SU-DHL-6 (cell line): ENCODE results near the gene ZNF780B.

Experiments
- H2AFZ ChIP-seq: fragments of 200-600 bp; sonication (generic); 2 replicates; pipeline ENCODE4 v1.6.1; 2014; ENCODE audit warnings: low read depth, mild to moderate bottlenecking, moderate library complexity, mixed read lengths, antibody characterized with exemption, low read length; ENCODE audit not compliant: severe bottlenecking
- H3F3A ChIP-seq: fragments of 200-600 bp; shearing (Covaris generic); 2 replicates; pipeline ENCODE4 v1.6.0; 2016; ENCODE audit warnings: antibody characterized with exemption, mild to moderate bottlenecking; ENCODE audit not compliant: insufficient read depth
- H3K27ac ChIP-seq: fragments of 200-600 bp; sonication (generic); 2 replicates; pipeline ENCODE4 v1.5.1; 2016; ENCODE audit warnings: low read depth, mild to moderate bottlenecking, low read length, moderate library complexity, mixed read lengths
- H3K27me3 ChIP-seq: fragments of 200-600 bp; sonication (generic), shearing (Covaris generic); 2 replicates; pipeline ENCODE4 v1.6.0; 2014; ENCODE audit warnings: mild to moderate bottlenecking, low read length
- H3K36me3 ChIP-seq: fragments of 200-600 bp; sonication (generic); 2 replicates; pipeline ENCODE4 v1.6.1; 2014; ENCODE audit warnings: mild to moderate bottlenecking, low read length, mixed read lengths
- H3K4me2 ChIP-seq: fragments of 300-600, 200-600 bp; shearing (Covaris generic), sonication (generic); 2 replicates; pipeline ENCODE4 v1.6.0; 2014; ENCODE audit warnings: low read length, low read depth, mild to moderate bottlenecking; ENCODE audit not compliant: poor library complexity, severe bottlenecking
- H3K4me3 ChIP-seq: fragments of 200-600 bp; sonication (generic); 2 replicates; pipeline ENCODE4 v1.5.1; 2014; ENCODE audit warnings: antibody characterized with exemption, low read length, mild to moderate bottlenecking, mixed read lengths; ENCODE audit not compliant: insufficient read depth, poor library complexity, severe bottlenecking
- H3K79me2 ChIP-seq: fragments of 200-600 bp; sonication (generic); 2 replicates; pipeline ENCODE4 v1.6.1; 2014; ENCODE audit warnings: mild to moderate bottlenecking, low read length, moderate library complexity; ENCODE audit not compliant: insufficient read depth
- H3K9ac ChIP-seq: fragments of 200-600 bp; sonication (generic); 2 replicates; pipeline ENCODE4 v1.7.0; 2014; ENCODE audit warnings: mild to moderate bottlenecking, low read length
- H3K9me2 ChIP-seq: fragments of 200-600 bp; sonication (generic); replicated peaks from 2 replicates; pipeline ENCODE4 v1.6.1; 2014; ENCODE audit warnings: low read length; ENCODE audit not compliant: insufficient read depth
- H3K9me3 ChIP-seq: fragments of 200-600 bp; sonication (generic); 2 replicates; pipeline ENCODE4 v1.6.1; 2014; ENCODE audit warnings: low read length, mixed read lengths; ENCODE audit not compliant: insufficient read depth
- H4K20me1 ChIP-seq: fragments of 200-600 bp; sonication (generic); 2 replicates; pipeline ENCODE4 v1.6.1; 2014; ENCODE audit warnings: low read depth, mild to moderate bottlenecking, antibody characterized with exemption, low read length, moderate library complexity, mixed read lengths
- CTCF ChIP-seq: fragments of 200-600 bp; sonication (generic); IDR thresholded peaks from one replicate; pipeline ENCODE4 v1.5.1; 2017; ENCODE audit warnings: antibody characterized with exemption, mild to moderate bottlenecking, low read length, moderate library complexity; ENCODE audit not compliant: insufficient read depth, poor library complexity, severe bottlenecking
- EZH2phosphoT487 ChIP-seq: fragments of 200-600 bp; sonication (generic), shearing (Covaris generic); conservative IDR thresholded peaks from 2 replicates; pipeline ENCODE4 v1.6.1; 2018; ENCODE audit warnings: mild to moderate bottlenecking, antibody characterized with exemption, low read length, moderate library complexity, mixed read lengths

The ZNF780B gene

DNA sequence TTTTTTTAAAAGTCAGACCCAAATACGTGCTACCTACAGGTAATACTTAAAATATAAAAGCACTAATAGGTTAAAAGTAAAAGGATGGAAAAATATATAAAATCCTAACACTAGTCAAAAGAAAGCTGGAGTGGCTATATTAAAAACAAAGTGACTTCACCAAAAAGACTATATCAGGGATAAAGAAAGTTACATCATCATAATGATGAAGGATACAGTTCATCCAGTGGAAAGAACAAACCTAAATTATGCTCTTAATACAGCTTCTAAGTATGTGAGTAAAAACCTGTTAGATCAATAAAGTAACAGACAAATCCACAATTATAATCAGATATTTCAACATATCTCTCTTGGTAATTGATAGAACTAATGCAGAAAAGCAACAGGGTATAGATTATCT is 1.1 kb upstream of the ZNF780B start:
- Histone ChIP-seq H4K20me1 (no peaks in the 10 kb centered on the region), H3K27me3 (no peaks in the 10 kb centered on the region), H3K9me2 (no peaks in the 10 kb centered on the region), H3K4me3 (peak overlapping the region; percentile 89), H3K4me2 (peak overlapping the region; percentile 73), H3K27ac (no peak overlapping the region), H3K79me2 (peaks cover 39% of the 10 kb centered on the region), H3K9me3 (peaks cover 11% of the 10 kb centered on the region; the same call in 1 of the 2 replicates), H3K36me3 (peaks cover 11% of the 10 kb centered on the region), H3F3A (no peaks in the 10 kb centered on the region; the same call in 1 of the 2 replicates), H3K9ac (no peak overlapping the region), H2AFZ (no peak overlapping the region)
- TF ChIP-seq CTCF, result no peak
- TF ChIP-seq EZH2phosphoT487, result no peak

DNA sequence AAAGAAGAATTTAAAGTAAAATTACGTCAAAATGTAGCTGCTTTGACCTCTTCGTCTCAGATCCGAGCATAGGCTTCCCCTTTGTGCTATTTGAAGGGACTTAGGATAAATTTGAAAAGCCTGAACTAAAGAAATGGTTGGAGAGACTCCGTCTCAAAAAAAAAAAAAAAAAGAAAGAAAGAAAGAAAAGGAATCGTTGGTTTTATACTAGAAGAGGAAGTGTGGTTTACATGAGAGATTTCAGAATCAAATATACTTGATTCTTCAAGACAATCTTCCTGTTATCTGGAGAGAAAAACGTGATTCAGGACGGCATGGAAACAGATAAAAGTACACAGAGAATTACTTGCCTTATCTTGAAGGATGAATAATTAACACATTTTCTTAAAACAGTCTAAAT is 474 bp upstream of the ZNF780B start:
- Histone ChIP-seq H2AFZ (peak overlapping the region; percentile 87), H3F3A (no peaks in the 10 kb centered on the region), H3K4me2 (peak overlapping the region; percentile 73), H3K9ac (peak overlapping the region; percentile 71), H3K27ac (peak overlapping the region; percentile 52), H3K9me3 (peaks cover 11% of the 10 kb centered on the region; the same call in 1 of the 2 replicates), H3K9me2 (no peaks in the 10 kb centered on the region), H4K20me1 (no peaks in the 10 kb centered on the region), H3K79me2 (peaks cover 45% of the 10 kb centered on the region), H3K4me3 (peak overlapping the region; percentile 89), H3K36me3 (peaks cover 11% of the 10 kb centered on the region), H3K27me3 (no peaks in the 10 kb centered on the region)
- no peak for TF ChIP-seq EZH2phosphoT487
- TF ChIP-seq CTCF, result no peak

DNA sequence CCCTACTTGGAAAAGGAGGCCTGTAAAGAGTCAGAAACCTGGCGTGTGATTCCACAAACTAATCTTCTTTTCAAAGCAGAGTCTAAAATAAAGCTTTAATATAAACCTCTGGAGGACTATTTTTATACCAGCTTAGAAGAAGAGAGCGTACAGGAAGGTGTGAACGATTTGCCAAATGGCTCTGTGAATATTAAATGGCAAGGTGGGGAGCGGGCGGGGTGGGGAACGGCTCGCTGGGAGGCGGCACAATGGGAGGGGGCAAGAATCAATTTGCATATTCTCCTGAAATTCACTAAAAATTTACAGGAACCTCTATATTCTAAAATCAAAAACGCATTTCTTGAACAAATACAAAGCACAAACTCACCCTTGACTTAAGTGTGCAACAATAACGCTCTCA is 982 bp downstream of the ZNF780B start:
- peak overlapping the region; percentile 73 for H3K4me2 ChIP-seq
- H4K20me1 ChIP-seq, result no peaks in the 10 kb centered on the region
- H3K9me3 ChIP-seq, result peaks cover 11% of the 10 kb centered on the region; the same call in 1 of the 2 replicates
- TF ChIP-seq EZH2phosphoT487 (no peak), CTCF (no peak)
- no peaks in the 10 kb centered on the region for H3F3A ChIP-seq
- peaks cover 57% of the 10 kb centered on the region for H3K79me2 ChIP-seq
- no peak overlapping the region for H2AFZ ChIP-seq
- peaks cover 11% of the 10 kb centered on the region for H3K36me3 ChIP-seq
- H3K27me3 ChIP-seq, result no peaks in the 10 kb centered on the region
- no peaks in the 10 kb centered on the region for H3K9me2 ChIP-seq
- peak overlapping the region; percentile 71 for H3K9ac ChIP-seq
- H3K4me3 ChIP-seq, result peak overlapping the region; percentile 89
- no peak overlapping the region for H3K27ac ChIP-seq
